Esophagus (tissue), 2 donors: ENCODE measurements around the gene PSMA5. TPM values are rescaled to one million over a fixed set of nuclear protein-coding genes. Genes with fewer than 3 reads are reported as not detected.
A peak's percentile ranks its signal among the peaks of the same experiment; 100 is the strongest.
"Not testable (repeated sequence)": the region's sequence is repeated elsewhere in the genome, so short reads cannot be mapped to it uniquely, and the experiment has no call there.

ENCODE experiments used
- H3K27ac ChIP-seq, 2 donors: one replicate each; pipeline ENCODE4 v1.5.1; 2013; ENCODE audit warnings: low read depth in 2 of 2, mild to moderate bottlenecking in 2 of 2, inconsistent platforms in 1 of 2, low read length in 1 of 2, moderate library complexity in 1 of 2
- H3K27me3 ChIP-seq, 2 donors: one replicate each; pipeline ENCODE4 v1.6.1; 2013; ENCODE audit warnings: low read length in 2 of 2, control low read depth in 1 of 2, mild to moderate bottlenecking in 1 of 2; ENCODE audit not compliant: insufficient read depth in 2 of 2, control insufficient read depth in 1 of 2
- H3K36me3 ChIP-seq, 2 donors: one replicate each; pipeline ENCODE4 v1.6.1; 2013; ENCODE audit warnings: low read length in 1 of 2; ENCODE audit not compliant: control insufficient read depth in 2 of 2, insufficient read depth in 2 of 2
- H3K4me1 ChIP-seq, 2 donors: one replicate each; pipeline ENCODE4 v1.6.1; 2013; ENCODE audit warnings: low read length in 1 of 2; ENCODE audit not compliant: control insufficient read depth in 2 of 2, insufficient read depth in 2 of 2
- H3K4me3 ChIP-seq, 2 donors: one replicate each; pipeline ENCODE4 v1.5.1; 2013; ENCODE audit warnings: low read length in 2 of 2, mild to moderate bottlenecking in 2 of 2, low read depth in 1 of 2, moderate library complexity in 1 of 2
- H3K9me3 ChIP-seq, 2 donors: one replicate each; pipeline ENCODE4 v1.6.1; 2013; ENCODE audit warnings: mild to moderate bottlenecking in 2 of 2, low read depth in 1 of 2, low read length in 1 of 2, moderate library complexity in 1 of 2; ENCODE audit not compliant: control insufficient read depth in 2 of 2, insufficient read depth in 1 of 2
- WGBS, 2 donors: extraction: QIAGEN DNeasy Blood & Tissue Kit; methylation state at CpG; one replicate each; pipeline ENCODE4 v1.1.7; 2013; 5-methylcytosine and 5-hydroxymethylcytosine counted together
- polyA plus RNA-seq, 2 donors: library from polyadenylated mRNA; stranded (reverse); fragments of 200-250 nt; gene quantifications; one replicate each; pipeline ENCODE4 v1.2.3, GENCODE V29; 2013
- donor health status: healthy with polysubstance abuse.
- donor health status: Bipolar disorder and iron deficiency.

Gene PSMA5
- polyA plus RNA-seq, 2 donors = 19.5 to 63.6 TPM

DNA sequence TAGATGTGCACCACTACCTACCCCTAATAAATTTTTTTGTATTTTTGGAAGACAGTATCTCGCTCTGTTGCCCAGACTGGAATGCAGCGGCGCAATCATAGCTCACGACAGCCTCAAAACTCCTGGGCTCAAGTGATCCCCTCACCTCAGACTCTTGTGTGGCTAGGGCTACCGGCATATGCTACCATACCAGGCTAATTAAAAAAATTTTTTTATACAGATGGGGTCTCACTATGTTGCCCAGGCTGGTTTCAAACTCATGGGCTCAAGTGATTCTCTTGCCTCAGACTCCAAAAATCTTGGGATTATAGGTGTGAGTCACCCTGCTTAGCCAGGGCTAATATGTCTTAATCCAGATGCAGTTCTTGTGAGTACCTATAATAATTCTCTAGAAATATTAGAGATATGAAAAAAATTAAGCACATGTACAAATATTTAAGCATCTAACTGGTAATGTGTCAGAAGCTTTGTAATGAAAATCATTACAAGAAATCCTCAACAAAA lies 38.0 kb downstream of the PSMA5 start:
- Histone ChIP-seq H3K36me3 (no peaks in the 10 kb centered on the region), H3K27ac (no peak overlapping the region), H3K4me1 (no peaks in the 10 kb centered on the region), H3K4me3 (no peak overlapping the region), H3K27me3 (no peaks in the 10 kb centered on the region), H3K9me3 (no peaks in the 10 kb centered on the region)
- 98% methylated on average over 5 of the region's 5 CpGs for WGBS, 2 donors

DNA sequence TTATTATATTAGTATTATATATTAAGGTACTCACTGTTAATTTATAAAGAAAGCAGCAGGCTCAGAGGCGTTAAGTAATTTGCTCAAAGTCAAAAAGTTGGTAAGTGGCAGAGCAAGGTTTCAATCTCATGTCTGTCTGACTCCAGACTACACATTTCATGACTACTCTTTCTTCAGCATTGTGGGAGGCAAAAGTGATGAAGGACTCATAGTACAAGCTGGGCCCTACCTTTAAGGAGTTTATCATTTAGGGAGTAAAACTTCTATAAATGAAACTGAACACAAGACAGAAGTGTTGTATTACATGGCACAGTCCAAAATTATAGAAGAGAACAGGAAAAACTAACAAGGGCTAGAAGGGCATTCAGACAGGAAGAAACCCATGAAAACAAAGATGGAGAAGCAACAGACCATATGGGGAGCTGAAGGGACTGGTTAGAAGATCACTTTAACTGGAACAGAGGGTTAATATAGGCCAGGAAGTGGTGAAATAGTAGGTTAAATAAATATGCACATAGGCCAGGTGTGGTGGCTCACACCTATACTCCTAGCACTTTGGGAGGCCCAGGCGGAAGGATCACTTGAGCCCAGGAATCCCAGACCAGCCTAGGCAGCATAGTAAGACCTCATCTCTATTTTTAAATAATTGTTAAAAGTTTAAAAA lies 40.1 kb downstream of the PSMA5 start:
- no peaks in the 10 kb centered on the region for H3K36me3 ChIP-seq
- no peak overlapping the region for H3K4me3 ChIP-seq
- no peak overlapping the region for H3K27ac ChIP-seq
- no peaks in the 10 kb centered on the region for H3K9me3 ChIP-seq
- H3K27me3 ChIP-seq = no peaks in the 10 kb centered on the region
- WGBS, 2 donors = 92 to 100% methylated on average over 2 of the region's 2 CpGs
- H3K4me1 ChIP-seq = no peaks in the 10 kb centered on the region

DNA sequence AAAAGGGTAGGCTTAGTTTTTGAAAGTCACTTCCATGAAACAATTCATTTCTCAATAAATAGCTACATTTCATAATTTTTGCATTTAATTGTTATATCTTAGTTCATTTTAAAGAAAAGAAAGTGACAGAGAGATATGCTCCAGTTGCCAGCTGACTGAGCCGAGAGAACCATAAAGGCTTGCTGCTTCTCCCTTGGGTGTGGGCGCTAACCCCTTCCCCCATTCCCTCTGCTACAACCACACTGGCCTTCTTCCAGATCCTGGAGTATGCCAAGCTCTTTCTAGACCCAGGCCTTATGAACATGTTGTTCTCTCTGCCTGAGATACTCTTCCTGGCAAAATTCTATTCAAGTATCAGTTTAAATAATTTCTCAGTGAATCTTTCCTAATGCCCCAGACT lies 40.8 kb downstream of the PSMA5 start:
- H3K27ac ChIP-seq = peak overlapping the region; percentile 29 to 41

DNA sequence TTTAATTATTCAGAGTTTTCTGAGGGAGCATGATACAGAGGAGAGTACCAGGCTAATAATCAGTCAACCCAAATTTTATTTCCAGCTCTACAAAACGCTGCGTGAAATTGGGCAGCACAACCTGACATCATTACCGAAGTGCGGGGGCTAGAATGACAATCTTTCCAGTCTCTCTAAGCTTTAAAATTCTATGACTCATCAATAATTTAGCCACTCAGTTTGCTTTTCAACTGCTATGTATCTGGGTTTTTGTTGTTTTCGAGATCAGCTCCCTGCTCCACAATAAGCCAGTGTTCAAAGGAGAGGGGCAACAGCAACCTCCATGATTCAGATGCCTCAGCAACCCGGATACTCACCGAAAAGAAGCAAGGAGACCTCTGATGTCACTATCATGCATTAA lies 42.4 kb downstream of the PSMA5 start:
- Histone ChIP-seq H3K9me3 (no peaks in the 10 kb centered on the region), H3K4me3 (no peak overlapping the region), H3K4me1 (no peaks in the 10 kb centered on the region), H3K36me3 (no peaks in the 10 kb centered on the region), H3K27me3 (no peaks in the 10 kb centered on the region), H3K27ac (no peak overlapping the region)
- WGBS, 2 donors = 86 to 89% methylated on average over 7 of the region's 7 CpGs

More for the DNA sequence above, 40.8 kb downstream of the PSMA5 start:
- no peaks in the 10 kb centered on the region for H3K36me3 ChIP-seq
- no peaks in the 10 kb centered on the region for H3K4me1 ChIP-seq
- whole genome bisulfite sequencing, 2 donors = 66 to 72% methylated on average over 2 of the region's 2 CpGs
- no peak overlapping the region for H3K4me3 ChIP-seq
- no peaks in the 10 kb centered on the region for H3K27me3 ChIP-seq
- H3K9me3 ChIP-seq = no peaks in the 10 kb centered on the region

DNA sequence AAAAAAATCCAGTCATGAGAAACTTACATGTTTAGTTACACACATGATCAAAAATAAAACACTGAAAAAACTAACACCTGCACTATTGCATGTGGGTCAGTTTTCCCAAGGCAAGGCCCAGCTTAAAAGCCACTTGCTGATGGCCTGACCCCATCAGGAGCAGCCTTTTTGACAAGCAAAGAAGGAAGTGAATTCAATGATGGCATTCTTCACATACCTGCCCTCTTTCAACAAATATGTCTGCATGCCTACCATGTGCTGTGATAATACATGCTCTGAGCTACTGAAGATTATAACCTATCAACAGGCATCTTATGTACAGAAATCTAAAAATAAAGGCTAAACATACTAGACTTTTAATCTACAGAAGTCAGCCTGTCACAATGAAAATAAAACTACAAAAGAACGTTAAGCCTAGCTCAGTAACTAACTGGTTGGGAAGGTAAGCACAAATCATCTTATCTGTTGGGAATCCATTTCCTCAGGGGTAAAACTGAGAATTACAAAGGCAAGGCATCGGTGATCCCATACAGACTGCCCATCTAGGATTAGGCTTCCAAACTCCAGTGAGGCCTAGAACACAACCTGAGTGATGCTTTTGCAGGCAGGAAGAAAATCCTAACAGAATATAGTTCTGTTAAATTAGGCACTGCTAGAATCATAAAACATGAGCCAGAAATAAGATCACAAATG lies 43.0 kb downstream of the PSMA5 start:
- WGBS, 2 donors = 55 to 56% methylated on average over 2 of the region's 2 CpGs
- no peak overlapping the region for H3K4me3 ChIP-seq

DNA sequence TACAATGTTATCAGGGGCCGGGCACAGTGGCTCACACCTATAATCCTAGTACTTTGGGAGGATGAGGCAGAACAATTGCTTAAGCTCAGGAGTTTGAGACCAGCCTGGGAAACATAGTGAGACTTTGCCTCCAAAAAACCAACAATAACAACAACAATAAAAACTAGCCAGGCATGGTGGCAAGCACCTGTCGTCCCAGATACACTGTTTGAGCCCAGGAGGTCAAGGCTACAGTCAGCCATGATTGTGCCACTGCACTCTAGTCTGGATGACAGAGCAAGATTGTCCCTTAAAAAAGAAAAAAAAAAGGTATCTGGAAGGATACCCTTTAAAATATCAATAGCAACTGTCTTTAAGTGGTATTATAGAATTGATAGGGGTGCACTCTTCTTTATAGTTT lies 44.7 kb downstream of the PSMA5 start:
- H3K4me1 ChIP-seq = no peaks in the 10 kb centered on the region
- no peaks in the 10 kb centered on the region for H3K27me3 ChIP-seq
- no peaks in the 10 kb centered on the region for H3K36me3 ChIP-seq
- H3K27ac ChIP-seq = no peak overlapping the region
- H3K4me3 ChIP-seq = no peak overlapping the region
- WGBS, 2 donors = 61 to 69% methylated on average over 2 of the region's 2 CpGs
- no peaks in the 10 kb centered on the region for H3K9me3 ChIP-seq

More for the DNA sequence above, 43.0 kb downstream of the PSMA5 start:
- Histone ChIP-seq H3K4me1 (no peaks in the 10 kb centered on the region), H3K27ac (no peak overlapping the region), H3K36me3 (no peaks in the 10 kb centered on the region), H3K27me3 (no peaks in the 10 kb centered on the region), H3K9me3 (no peaks in the 10 kb centered on the region)

DNA sequence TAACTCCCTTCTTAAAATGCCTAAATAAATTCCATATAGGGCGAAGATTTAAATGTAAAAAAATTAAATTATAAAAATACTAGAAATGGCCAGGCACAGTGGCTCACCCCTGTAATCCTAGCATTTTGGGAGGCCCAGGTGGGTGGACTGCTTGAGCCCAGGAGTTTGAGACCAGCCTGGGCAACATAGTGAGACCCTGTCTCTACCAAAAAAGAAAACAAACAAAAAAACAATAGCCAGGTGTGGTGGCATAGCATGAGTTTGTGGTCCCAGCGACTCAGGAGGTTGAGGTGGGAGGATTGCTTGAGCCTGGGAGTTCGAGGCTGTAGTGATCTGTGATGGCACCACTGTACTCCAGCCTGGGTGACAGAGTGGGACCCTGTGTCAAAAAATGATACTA lies 46.3 kb downstream of the PSMA5 start:
- H3K4me3 ChIP-seq = no peak overlapping the region
- no peaks in the 10 kb centered on the region for H3K27me3 ChIP-seq
- no peak overlapping the region for H3K27ac ChIP-seq
- WGBS, 2 donors = 89 to 94% methylated on average over 3 of the region's 3 CpGs
- H3K4me1 ChIP-seq = no peaks in the 10 kb centered on the region
- H3K36me3 ChIP-seq = no peaks in the 10 kb centered on the region
- H3K9me3 ChIP-seq = no peaks in the 10 kb centered on the region

DNA sequence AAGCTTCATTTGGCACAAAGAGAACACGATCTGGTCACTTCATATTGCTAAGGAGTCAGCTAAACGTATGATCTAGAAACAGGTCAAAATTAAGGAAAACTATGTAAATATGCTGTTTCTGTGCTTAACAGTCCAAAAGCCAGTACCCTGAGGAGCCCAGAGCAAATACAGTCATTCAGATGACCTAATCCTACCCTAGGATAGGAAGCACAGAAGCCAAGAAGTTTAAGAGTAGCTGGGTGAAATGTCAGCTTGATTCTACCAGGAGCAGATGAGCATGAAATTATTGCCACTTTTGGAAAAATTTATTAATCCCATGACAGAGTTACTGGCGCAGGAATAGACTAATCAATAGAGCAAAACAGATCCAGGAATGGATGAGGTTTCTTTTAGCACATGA lies 46.8 kb downstream of the PSMA5 start:
- H3K36me3 ChIP-seq = no peaks in the 10 kb centered on the region
- H3K27me3 ChIP-seq = no peaks in the 10 kb centered on the region
- no peak overlapping the region for H3K27ac ChIP-seq
- H3K9me3 ChIP-seq = no peaks in the 10 kb centered on the region
- no peaks in the 10 kb centered on the region for H3K4me1 ChIP-seq
- H3K4me3 ChIP-seq = no peak overlapping the region
- 87 to 88% methylated on average over 3 of the region's 3 CpGs for WGBS, 2 donors

DNA sequence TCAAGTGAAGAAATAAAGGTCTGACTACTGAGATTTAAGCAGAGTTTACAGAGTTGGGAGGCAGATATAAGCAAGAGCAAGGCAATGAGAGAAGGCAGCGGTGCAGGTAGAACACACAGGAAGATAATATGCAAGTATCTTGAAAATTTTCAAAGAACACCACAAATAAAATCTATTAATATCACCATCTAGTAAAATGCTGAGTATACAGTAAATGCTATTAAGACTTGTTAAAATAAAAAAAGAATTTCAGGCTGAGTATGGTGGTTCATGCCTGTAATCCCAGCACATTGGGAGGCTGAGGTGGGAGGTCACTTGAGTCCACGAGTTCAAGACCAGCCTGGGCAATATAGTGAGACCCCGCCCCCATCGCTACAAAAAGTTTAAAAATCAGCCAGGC lies 48.5 kb downstream of the PSMA5 start:
- Histone ChIP-seq H3K9me3 (no peaks in the 10 kb centered on the region), H3K36me3 (no peaks in the 10 kb centered on the region), H3K4me3 (no peak overlapping the region), H3K4me1 (no peaks in the 10 kb centered on the region), H3K27me3 (no peaks in the 10 kb centered on the region), H3K27ac (no peak overlapping the region)
- 96% methylated on average over 4 of the region's 4 CpGs for WGBS, 2 donors

DNA sequence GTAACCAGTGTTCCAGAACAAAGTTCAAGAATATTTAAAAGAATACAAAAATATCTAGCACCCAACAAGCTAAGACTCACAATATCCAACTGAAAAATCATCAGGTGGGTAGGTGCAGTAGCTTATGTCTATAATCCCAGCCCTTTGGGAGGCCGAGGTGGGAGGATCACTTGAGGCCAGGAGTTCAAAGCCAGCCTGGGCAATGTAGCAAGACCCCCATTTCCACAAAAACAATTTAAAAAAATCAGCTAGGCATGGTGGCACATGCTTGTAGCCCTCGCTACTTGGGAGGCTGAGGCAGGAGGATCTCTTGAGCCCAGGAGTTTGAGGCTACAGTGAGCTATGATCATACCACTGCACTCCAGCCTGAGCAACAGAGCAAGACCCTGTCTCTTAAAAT lies 52.6 kb downstream of the PSMA5 start:
- 93 to 95% methylated on average over 2 of the region's 2 CpGs for WGBS, 2 donors
- H3K4me3 ChIP-seq, H3K27me3 ChIP-seq, H3K36me3 ChIP-seq, H3K9me3 ChIP-seq, H3K27ac ChIP-seq, H3K4me1 ChIP-seq: not testable (repeated sequence)
